Astrocyte (in vitro differentiated cells and primary cell): ENCODE results near the gene ANKRD26.

Source experiments
- CTCF ChIP-seq: IDR thresholded peaks from 2 replicates; pipeline ENCODE4 v1.5.1; 2011; ENCODE audit warnings: low read depth, mild to moderate bottlenecking, inconsistent platforms, low read length, moderate library complexity; ENCODE audit not compliant: insufficient read depth
- EZH2 ChIP-seq: IDR thresholded peaks from 2 replicates; pipeline ENCODE4 v1.6.1; 2012; ENCODE audit warnings: mild to moderate bottlenecking, low read length, inconsistent platforms; ENCODE audit not compliant: insufficient read depth

DNA sequence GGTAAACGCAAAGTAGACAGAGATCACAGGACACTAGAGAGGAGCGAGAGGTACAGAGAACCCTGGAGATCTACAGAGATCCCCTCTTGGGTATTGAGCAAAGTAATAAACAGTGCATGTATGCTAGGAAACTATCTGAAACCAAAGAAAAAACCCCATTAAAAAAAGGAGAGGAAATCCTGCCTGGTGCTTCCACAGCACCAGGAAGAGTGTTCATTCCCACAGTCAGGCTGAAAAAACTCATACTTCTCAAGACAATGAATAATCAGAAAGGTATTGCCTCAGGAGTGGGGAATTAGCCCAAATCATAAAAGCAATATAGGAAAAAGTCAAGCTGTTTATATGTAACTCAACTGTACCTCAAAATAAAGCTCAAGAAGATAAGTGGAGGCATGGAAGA is 59.1 kb downstream of the ANKRD26 start:
- TF ChIP-seq CTCF, result no peak
- TF ChIP-seq EZH2, result no peak
